Testis (tissue), 3 donors: ENCODE results near the gene TMEM183A. TPM values are rescaled to one million over a fixed set of nuclear protein-coding genes. Genes with fewer than 3 reads are reported as not detected.

Experiments used
- DNase-seq: peaks from one replicate; pipeline ENCODE4 v3.0.0-alpha.2; 2019
- H3K27ac ChIP-seq, 2 donors: fragments of 200-600 bp; sonication (generic); one replicate each; pipeline ENCODE4 v1.5.1; 2019
- H3K27me3 ChIP-seq: fragments of 200-600 bp; sonication (generic); one replicate; pipeline ENCODE4 v1.5.1; 2019
- H3K36me3 ChIP-seq: fragments of 200-600 bp; sonication (generic); one replicate; pipeline ENCODE4 v1.5.1; 2017; ENCODE audit warnings: low read depth; ENCODE audit errors: missing control alignments
- H3K4me1 ChIP-seq: fragments of 200-600 bp; sonication (generic); one replicate; pipeline ENCODE4 v1.5.1; 2019
- H3K4me3 ChIP-seq, 2 donors: fragments of 200-600 bp; sonication (generic); one replicate each; pipeline ENCODE4 v1.5.1; 2017 to 2019
- H3K9me3 ChIP-seq: fragments of 200-600 bp; sonication (generic); one replicate; pipeline ENCODE4 v1.5.1; 2017
- POLR2A ChIP-seq: fragments of 450-650 bp; IDR thresholded peaks from one replicate; pipeline ENCODE4 v1.6.1; 2017; ENCODE audit warnings: antibody characterized with exemption, mild to moderate bottlenecking, moderate library complexity
- WGBS, 2 donors: methylation state at CpG; one replicate each; pipeline ENCODE4 v1.1.5; 2018; 5-methylcytosine and 5-hydroxymethylcytosine counted together
- intact Hi-C: fragments of 100-400 bp; cut with DNase I; formaldehyde crosslinking; loops from one replicate; pipeline ENCODE4 v1.15.1; 2023; ENCODE audit warnings: low total_unique reads
- polyA plus RNA-seq: library from polyadenylated mRNA; stranded (reverse); fragments of 350-450 nt; fragmentation: Illumina TruSeq; extraction: RNeasy Lipid Tissue Mini Kit (QIAGEN cat#74804); gene quantifications from one replicate; pipeline ENCODE4 v1.2.3, GENCODE V29; 2014; ENCODE audit warnings: low read depth, low replicate concordance; ENCODE audit not compliant: insufficient read depth
- total RNA-seq, 2 donors: library from RNA; depleted of rRNA; stranded (reverse); fragments of >200 nt; gene quantifications; one replicate each; pipeline ENCODE4 v1.2.3, GENCODE V29; 2016
- TF ChIP-seq, protein P1 (sequence below), 3 experiments: fragments of 450-650 bp in 2 of 3; fragments of 200-600 bp in 1 of 3; sonication (generic) in 1 of 3; IDR thresholded peaks; one replicate each; pipeline ENCODE4 v1.5.1; 2016 to 2019; ENCODE audit warnings: antibody characterized with exemption in 3 of 3, mild to moderate bottlenecking in 2 of 3, moderate library complexity in 1 of 3

Gene TMEM183A
- total and polyA plus RNA-seq, 3 donors from 2014 or later, result 114 to 135 (median 129) TPM

DNA sequence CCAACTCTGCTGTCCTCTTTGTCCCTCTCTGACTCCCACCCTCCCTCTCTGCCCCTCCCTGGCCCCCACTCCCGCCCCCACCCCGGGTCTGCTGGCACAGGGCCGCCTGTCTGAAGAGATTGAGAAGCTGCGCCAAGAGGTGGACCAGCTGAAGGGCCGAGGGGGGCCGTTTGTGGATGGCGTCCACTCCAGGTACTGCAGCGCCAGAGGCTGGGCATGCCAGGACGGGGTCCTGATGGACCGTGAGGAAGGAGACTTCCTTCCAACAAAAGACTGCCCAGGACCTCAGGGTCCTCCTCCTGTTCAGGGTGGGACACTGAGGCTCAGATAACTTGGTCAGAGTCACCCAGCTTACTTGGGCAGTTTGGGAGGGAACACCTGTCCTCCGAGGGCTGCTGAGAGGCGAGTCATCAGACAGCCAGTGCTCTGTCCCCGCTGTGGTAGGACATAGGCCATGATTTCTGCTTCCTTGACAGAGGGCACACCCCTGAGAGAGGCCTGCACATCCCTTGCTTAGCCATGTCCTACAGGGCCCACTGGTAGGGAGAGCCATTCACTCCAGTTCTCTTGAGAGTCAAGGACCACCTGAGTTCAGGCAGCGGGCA is 42.5 kb downstream of the TMEM183A start:
- no peak for DNase-seq
- intact Hi-C loops, result no loop called here
- no peaks in the 10 kb centered on the region for H3K9me3 ChIP-seq
- H3K27me3 ChIP-seq, result no peaks in the 10 kb centered on the region
- H3K36me3 ChIP-seq, result no peaks in the 10 kb centered on the region
- H3K4me1 ChIP-seq, result peaks cover 8% of the 10 kb centered on the region
- TF ChIP-seq POLR2A, result no peak
- TF ChIP-seq, protein P1, sequence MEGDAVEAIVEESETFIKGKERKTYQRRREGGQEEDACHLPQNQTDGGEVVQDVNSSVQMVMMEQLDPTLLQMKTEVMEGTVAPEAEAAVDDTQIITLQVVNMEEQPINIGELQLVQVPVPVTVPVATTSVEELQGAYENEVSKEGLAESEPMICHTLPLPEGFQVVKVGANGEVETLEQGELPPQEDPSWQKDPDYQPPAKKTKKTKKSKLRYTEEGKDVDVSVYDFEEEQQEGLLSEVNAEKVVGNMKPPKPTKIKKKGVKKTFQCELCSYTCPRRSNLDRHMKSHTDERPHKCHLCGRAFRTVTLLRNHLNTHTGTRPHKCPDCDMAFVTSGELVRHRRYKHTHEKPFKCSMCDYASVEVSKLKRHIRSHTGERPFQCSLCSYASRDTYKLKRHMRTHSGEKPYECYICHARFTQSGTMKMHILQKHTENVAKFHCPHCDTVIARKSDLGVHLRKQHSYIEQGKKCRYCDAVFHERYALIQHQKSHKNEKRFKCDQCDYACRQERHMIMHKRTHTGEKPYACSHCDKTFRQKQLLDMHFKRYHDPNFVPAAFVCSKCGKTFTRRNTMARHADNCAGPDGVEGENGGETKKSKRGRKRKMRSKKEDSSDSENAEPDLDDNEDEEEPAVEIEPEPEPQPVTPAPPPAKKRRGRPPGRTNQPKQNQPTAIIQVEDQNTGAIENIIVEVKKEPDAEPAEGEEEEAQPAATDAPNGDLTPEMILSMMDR (IDR thresholded peaks at IDR 0.05), result no peak
- no peak overlapping the region for H3K27ac ChIP-seq
- no peak overlapping the region for H3K4me3 ChIP-seq
- WGBS, 2 donors, result 80 to 95% methylated on average over 6 to 14 of the region's 14 CpGs

DNA sequence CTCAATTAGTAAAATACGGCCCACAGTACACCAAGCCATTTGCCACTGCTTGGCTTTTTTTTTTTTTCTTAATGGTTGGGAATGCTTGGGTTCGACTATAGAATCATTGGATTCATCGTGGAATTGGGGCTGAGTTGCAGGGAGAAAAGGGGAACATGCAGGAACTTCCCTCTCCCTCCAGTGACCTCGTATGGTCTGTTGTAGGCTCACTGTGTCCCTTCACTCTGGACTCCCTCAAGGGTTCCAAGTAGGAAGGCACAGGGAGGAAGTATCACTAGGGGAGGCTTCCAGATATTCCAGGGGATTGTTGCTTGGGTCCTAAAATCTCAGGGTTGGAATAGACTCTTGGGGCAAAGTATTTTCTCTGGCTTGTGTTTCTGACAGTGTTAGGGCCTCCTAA is 43.7 kb downstream of the TMEM183A start:
- DNase-seq, result no peak
- no peaks in the 10 kb centered on the region for H3K36me3 ChIP-seq
- 72 to 76% methylated on average over 4 of the region's 4 CpGs for WGBS, 2 donors
- peaks cover 8% of the 10 kb centered on the region for H3K4me1 ChIP-seq
- H3K9me3 ChIP-seq, result no peaks in the 10 kb centered on the region
- TF ChIP-seq, protein P1 (IDR thresholded peaks at IDR 0.05), result no peak
- no peak for TF ChIP-seq POLR2A
- H3K27me3 ChIP-seq, result no peaks in the 10 kb centered on the region
- no peak overlapping the region for H3K4me3 ChIP-seq
- intact Hi-C loops, result no loop called here
- no peak overlapping the region for H3K27ac ChIP-seq

DNA sequence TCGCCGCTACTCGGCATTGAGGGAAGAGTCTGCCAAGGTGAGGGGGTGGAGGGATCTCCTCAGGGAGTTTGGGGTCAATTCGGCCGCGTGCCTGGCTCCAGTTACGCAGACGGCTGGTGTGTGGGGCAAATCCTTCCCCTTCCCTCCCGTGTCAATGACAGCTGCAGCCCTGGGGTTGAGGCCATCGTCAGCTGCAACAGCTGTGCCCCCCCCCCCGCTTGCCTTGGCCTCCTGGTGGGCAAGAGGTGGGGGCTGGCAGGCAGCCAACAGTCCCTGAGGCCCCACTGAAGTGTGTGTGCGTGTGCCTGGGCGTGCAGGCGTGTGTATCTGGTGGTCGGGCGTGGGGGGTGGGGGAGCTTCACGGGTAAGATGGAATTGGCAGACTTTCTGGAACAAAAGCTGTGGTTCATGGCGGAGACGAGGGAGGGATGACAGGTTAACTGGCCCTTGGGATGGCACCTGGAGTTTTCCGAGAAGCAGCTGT is 44.7 kb downstream of the TMEM183A start:
- no peaks in the 10 kb centered on the region for H3K9me3 ChIP-seq
- no peak overlapping the region for H3K27ac ChIP-seq
- WGBS, 2 donors, result 45 to 74% methylated on average over 17 to 20 of the region's 20 CpGs
- no peak overlapping the region for H3K4me3 ChIP-seq
- H3K36me3 ChIP-seq, result no peaks in the 10 kb centered on the region
- no peak for DNase-seq
- peaks cover 8% of the 10 kb centered on the region for H3K4me1 ChIP-seq
- TF ChIP-seq, protein P1 (IDR thresholded peaks at IDR 0.05), result no peak
- TF ChIP-seq POLR2A, result no peak
- no peaks in the 10 kb centered on the region for H3K27me3 ChIP-seq
- intact Hi-C loops, result no loop called here

DNA sequence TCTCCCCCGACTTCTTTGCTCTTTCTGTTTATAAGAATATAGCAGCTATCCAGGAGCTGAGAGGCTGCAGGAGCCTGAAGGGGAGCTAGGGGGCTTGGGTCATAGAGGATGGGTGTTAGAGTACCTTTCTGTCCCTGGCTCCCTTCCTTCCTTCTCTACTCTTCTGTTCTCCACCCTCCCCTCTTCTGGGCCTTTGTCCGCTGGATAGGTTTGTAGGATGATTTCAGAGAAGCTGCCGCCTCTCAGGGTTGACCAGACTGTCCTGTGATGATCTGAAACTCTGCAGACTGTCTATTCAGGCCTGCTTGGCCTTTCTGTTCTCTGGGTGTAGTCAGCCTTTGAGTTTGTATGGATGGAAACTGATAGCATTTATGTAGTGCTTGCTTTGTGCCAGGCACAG is 45.4 kb downstream of the TMEM183A start:
- no peaks in the 10 kb centered on the region for H3K36me3 ChIP-seq
- H3K27me3 ChIP-seq, result no peaks in the 10 kb centered on the region
- no peaks in the 10 kb centered on the region for H3K9me3 ChIP-seq
- TF ChIP-seq POLR2A, result no peak
- TF ChIP-seq, protein P1 (IDR thresholded peaks at IDR 0.05), result no peak
- no peak for DNase-seq
- H3K4me1 ChIP-seq, result peaks cover 8% of the 10 kb centered on the region
- no peak overlapping the region for H3K4me3 ChIP-seq
- no peak overlapping the region for H3K27ac ChIP-seq
- 74 to 82% methylated on average over 3 of the region's 3 CpGs for WGBS, 2 donors
- intact Hi-C loops, result no loop called here

DNA sequence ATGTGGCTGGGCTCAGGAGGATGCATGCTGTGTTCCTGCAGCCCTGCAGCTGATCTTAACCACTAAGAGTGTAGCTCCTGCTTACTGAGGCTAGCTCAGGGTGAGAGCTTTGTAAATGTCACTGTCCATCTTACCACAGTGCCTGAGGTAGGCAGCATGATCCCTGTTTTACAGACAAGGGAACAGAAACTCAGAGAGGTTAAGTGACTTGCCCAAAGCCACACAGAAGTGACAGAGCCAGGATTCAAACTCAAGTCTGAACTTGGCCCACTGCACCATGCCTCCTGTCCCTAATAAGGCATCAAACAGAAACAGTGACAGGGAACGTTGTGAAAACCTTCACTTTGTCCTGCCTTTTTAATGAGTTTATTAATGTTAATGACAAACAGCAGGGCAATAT is 47.0 kb downstream of the TMEM183A start:
- intact Hi-C loops, result no loop called here
- TF ChIP-seq POLR2A, result no peak
- TF ChIP-seq, protein P1 (IDR thresholded peaks at IDR 0.05), result no peak
- Histone ChIP-seq H3K27me3 (no peaks in the 10 kb centered on the region), H3K9me3 (no peaks in the 10 kb centered on the region), H3K27ac (no peak overlapping the region), H3K4me3 (no peak overlapping the region), H3K4me1 (peaks cover 8% of the 10 kb centered on the region), H3K36me3 (no peaks in the 10 kb centered on the region)
- DNase-seq, result no peak
- 73 to 81% methylated on average over 1 of the region's 1 CpG for WGBS, 2 donors
